Measurements from ENCODE around the gene FDX2. TPM values are rescaled to one million over a fixed set of nuclear protein-coding genes. Genes with fewer than 3 reads are reported as not detected.

Gene FDX2
- total and polyA plus RNA-seq, 2 of the 8 experiments (the other 6 are each of a cell fraction or from before 2014, with no cell fraction given): 27.0 to 64.4 TPM

DNA sequence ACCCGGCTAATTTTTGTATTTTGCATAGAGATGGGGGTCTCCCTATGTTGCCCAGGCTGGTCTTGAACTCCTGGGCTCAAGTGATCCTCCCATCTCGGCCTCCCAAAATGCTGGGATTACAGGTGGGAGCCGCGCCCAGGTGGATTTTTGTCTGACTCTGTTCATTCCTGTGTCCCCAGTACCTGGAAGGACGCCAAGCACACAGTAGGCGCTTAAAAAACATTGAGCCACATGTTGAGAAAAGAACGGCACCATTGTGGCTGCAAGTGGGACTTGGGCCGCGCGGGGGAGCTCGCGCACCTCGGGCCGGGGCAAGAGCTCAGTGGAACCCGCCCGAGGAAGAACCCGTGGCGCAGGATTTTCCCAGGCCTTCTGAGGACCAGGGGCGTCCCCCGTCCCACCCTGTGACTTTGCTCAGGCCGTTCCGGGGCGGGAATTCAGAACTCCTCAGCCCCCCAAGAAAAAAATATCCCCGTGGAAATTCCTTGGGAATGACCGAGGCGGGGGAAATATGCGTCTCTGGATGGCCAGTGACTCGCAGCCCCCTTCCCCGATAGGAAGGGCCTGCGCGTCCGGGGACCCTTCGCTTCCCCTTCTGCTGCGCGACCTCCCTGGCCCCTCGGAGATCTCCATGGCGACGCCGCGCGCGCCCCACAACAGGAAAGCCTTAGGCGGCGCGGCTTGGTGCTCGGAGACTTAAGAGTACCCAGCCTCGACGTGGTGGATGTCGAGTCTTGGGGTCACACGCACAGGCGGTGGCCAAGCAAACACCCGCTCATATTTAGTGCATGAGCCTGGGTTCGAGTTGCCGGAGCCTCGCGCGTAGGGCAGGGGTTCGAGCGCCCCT, 46.3 kb downstream of the FDX2 start (continued):
- TF ChIP-seq JUND (IDR thresholded peaks at IDR 0.05; ENCODE audit: low read length) (no peak), BACH1 (IDR thresholded peaks at IDR 0.05; ENCODE audit: low read length) (peak; percentile 71; the same call in 1 of the 2 replicates), CHD2 (IDR thresholded peaks at IDR 0.05; ENCODE audit: low read length) (no peak), CHD1 (IDR thresholded peaks at IDR 0.05; ENCODE audit: low read depth, low read length) (no peak), BCL11A (IDR thresholded peaks at IDR 0.05; ENCODE audit: low read depth in 2 of 2, low read length in 2 of 2) (no peak), TAF7 (optimal IDR thresholded peaks at IDR 0.05; ENCODE audit: borderline replicate concordance, low read depth, low read length) (peak; percentile 33), GABPA (IDR thresholded peaks at IDR 0.05; ENCODE audit: borderline replicate concordance, insufficient read depth, low read length) (0 out of 2 replicates have a peak, but pooled peaks have one; percentile 16)
- TF ChIP-seq, protein P1, sequence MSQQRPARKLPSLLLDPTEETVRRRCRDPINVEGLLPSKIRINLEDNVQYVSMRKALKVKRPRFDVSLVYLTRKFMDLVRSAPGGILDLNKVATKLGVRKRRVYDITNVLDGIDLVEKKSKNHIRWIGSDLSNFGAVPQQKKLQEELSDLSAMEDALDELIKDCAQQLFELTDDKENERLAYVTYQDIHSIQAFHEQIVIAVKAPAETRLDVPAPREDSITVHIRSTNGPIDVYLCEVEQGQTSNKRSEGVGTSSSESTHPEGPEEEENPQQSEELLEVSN (IDR thresholded peaks at IDR 0.05): no peak
- TF ChIP-seq, protein P2, sequence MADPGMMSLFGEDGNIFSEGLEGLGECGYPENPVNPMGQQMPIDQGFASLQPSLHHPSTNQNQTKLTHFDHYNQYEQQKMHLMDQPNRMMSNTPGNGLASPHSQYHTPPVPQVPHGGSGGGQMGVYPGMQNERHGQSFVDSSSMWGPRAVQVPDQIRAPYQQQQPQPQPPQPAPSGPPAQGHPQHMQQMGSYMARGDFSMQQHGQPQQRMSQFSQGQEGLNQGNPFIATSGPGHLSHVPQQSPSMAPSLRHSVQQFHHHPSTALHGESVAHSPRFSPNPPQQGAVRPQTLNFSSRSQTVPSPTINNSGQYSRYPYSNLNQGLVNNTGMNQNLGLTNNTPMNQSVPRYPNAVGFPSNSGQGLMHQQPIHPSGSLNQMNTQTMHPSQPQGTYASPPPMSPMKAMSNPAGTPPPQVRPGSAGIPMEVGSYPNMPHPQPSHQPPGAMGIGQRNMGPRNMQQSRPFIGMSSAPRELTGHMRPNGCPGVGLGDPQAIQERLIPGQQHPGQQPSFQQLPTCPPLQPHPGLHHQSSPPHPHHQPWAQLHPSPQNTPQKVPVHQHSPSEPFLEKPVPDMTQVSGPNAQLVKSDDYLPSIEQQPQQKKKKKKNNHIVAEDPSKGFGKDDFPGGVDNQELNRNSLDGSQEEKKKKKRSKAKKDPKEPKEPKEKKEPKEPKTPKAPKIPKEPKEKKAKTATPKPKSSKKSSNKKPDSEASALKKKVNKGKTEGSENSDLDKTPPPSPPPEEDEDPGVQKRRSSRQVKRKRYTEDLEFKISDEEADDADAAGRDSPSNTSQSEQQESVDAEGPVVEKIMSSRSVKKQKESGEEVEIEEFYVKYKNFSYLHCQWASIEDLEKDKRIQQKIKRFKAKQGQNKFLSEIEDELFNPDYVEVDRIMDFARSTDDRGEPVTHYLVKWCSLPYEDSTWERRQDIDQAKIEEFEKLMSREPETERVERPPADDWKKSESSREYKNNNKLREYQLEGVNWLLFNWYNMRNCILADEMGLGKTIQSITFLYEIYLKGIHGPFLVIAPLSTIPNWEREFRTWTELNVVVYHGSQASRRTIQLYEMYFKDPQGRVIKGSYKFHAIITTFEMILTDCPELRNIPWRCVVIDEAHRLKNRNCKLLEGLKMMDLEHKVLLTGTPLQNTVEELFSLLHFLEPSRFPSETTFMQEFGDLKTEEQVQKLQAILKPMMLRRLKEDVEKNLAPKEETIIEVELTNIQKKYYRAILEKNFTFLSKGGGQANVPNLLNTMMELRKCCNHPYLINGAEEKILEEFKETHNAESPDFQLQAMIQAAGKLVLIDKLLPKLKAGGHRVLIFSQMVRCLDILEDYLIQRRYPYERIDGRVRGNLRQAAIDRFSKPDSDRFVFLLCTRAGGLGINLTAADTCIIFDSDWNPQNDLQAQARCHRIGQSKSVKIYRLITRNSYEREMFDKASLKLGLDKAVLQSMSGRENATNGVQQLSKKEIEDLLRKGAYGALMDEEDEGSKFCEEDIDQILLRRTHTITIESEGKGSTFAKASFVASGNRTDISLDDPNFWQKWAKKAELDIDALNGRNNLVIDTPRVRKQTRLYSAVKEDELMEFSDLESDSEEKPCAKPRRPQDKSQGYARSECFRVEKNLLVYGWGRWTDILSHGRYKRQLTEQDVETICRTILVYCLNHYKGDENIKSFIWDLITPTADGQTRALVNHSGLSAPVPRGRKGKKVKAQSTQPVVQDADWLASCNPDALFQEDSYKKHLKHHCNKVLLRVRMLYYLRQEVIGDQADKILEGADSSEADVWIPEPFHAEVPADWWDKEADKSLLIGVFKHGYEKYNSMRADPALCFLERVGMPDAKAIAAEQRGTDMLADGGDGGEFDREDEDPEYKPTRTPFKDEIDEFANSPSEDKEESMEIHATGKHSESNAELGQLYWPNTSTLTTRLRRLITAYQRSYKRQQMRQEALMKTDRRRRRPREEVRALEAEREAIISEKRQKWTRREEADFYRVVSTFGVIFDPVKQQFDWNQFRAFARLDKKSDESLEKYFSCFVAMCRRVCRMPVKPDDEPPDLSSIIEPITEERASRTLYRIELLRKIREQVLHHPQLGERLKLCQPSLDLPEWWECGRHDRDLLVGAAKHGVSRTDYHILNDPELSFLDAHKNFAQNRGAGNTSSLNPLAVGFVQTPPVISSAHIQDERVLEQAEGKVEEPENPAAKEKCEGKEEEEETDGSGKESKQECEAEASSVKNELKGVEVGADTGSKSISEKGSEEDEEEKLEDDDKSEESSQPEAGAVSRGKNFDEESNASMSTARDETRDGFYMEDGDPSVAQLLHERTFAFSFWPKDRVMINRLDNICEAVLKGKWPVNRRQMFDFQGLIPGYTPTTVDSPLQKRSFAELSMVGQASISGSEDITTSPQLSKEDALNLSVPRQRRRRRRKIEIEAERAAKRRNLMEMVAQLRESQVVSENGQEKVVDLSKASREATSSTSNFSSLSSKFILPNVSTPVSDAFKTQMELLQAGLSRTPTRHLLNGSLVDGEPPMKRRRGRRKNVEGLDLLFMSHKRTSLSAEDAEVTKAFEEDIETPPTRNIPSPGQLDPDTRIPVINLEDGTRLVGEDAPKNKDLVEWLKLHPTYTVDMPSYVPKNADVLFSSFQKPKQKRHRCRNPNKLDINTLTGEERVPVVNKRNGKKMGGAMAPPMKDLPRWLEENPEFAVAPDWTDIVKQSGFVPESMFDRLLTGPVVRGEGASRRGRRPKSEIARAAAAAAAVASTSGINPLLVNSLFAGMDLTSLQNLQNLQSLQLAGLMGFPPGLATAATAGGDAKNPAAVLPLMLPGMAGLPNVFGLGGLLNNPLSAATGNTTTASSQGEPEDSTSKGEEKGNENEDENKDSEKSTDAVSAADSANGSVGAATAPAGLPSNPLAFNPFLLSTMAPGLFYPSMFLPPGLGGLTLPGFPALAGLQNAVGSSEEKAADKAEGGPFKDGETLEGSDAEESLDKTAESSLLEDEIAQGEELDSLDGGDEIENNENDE (IDR thresholded peaks at IDR 0.05; ENCODE audit: insufficient replicate concordance, low read length): no peak
